GM10266 (cell line): ENCODE results near the gene SIPA1L3.

Experiments
- DNase-seq: peaks from one replicate; pipeline ENCODE4 v3.0.0; 2012; ENCODE audit errors: extremely low spot score
- TF ChIP-seq, protein P1 (sequence below): IDR thresholded peaks from 2 replicates; pipeline ENCODE4 v1.5.1; 2012; ENCODE audit warnings: mild to moderate bottlenecking, low read depth; ENCODE audit not compliant: control insufficient read depth, insufficient read depth; ENCODE audit errors: missing control alignments

Gene SIPA1L3

DNA sequence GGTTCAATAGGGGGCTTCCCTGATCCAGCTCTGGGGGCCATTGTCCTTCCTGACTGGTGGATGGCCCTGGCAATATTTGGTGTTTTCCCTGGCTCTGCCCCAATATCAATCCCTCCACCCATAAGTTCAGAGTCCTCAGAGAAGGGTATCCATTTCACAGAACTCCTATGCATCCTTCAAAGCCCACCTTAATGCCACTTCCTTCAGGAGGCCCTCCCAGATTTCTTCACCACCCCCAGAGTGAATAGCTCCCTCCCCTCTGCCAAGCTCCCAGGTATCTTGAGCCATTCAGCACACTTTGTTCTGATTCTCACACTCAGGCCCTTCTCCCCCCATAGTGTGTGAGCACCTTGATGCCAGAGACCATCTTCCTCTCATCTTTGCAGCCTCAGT is 343.4 kb downstream of the SIPA1L3 start:
- TF ChIP-seq, protein P1, sequence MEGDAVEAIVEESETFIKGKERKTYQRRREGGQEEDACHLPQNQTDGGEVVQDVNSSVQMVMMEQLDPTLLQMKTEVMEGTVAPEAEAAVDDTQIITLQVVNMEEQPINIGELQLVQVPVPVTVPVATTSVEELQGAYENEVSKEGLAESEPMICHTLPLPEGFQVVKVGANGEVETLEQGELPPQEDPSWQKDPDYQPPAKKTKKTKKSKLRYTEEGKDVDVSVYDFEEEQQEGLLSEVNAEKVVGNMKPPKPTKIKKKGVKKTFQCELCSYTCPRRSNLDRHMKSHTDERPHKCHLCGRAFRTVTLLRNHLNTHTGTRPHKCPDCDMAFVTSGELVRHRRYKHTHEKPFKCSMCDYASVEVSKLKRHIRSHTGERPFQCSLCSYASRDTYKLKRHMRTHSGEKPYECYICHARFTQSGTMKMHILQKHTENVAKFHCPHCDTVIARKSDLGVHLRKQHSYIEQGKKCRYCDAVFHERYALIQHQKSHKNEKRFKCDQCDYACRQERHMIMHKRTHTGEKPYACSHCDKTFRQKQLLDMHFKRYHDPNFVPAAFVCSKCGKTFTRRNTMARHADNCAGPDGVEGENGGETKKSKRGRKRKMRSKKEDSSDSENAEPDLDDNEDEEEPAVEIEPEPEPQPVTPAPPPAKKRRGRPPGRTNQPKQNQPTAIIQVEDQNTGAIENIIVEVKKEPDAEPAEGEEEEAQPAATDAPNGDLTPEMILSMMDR = no peak
- no peak for DNase-seq

DNA sequence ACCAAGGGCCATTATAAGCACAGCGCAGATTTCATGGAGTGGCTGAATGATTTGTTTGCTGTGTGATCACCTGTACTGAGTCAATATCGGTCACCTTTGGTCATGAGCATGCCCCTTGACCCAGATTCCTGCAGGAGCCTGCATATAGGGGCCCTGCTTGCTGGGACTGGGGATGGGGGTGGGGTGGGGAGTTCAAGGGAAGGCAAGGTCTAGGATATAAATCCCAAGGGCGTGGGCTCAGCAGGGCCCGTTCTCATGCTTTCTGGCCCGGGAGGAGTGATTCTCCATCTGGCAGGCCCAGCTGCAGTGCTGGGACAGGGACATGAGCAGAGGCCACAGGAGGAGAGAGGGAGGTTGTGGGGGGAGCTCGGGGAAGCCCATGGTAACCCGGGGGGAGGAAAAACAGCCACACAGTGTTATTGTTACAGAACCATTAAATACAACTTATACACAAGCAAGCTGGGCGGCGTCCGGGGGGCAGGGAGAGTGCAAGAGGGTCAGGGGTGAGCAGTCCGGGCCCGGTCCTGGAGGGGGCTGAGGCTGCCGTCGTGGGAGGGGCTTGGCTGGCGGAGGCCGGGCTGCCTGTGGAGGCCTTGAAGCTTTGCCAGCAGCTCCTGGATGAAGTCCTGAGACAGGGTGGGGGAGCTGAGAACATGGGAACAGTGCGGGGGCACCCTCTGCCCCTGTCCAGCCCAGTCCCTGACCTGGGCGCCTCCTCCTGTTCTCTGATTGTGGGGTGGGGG is 344.0 kb downstream of the SIPA1L3 start:
- no peak for DNase-seq
- TF ChIP-seq, protein P1 = no peak

DNA sequence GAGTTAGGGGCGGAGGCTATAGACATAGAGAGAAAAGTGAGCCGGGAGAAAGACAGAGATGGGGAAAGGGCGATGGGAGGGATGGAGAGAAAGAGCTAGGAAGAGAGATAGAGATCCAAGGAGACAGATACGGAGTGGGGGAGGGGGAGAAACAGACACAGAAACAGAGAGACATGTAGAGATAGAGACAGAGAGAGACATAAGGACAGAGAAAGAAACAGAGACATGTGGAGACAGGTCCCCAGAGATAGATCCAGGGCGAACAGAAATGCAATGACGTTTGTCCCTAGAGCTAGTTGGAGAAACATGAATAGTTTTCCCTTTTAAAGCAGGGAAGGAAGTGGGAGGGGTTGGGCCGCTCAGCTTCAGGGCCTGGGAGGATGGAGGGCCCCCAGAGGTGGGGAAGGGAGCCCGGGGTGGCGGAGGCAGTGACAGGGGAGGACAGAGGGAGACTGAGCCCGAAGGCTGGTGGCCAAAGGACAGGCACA is 344.6 kb downstream of the SIPA1L3 start:
- DNase-seq = no peak
- TF ChIP-seq, protein P1 = no peak

DNA sequence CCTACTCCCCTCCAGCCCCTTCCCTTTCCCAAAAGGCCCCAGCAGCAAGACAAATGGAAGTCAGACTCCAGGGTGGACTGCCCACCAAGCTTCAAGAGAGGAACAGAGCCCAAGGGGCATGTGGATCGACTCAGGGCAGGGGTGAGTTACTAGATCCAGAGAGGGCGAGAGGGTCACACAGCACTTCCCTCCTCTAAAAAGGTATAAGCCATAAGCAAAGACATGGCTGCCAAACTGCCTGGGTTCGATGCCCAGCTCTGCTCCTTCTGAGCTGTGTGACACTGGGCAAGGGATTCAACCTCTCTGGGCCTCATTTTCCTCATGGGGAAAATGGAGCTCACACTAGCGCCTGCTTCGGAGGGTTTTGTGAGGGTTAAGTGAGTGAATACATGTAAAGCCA is 345.4 kb downstream of the SIPA1L3 start:
- no peak for DNase-seq
- TF ChIP-seq, protein P1 = no peak

DNA sequence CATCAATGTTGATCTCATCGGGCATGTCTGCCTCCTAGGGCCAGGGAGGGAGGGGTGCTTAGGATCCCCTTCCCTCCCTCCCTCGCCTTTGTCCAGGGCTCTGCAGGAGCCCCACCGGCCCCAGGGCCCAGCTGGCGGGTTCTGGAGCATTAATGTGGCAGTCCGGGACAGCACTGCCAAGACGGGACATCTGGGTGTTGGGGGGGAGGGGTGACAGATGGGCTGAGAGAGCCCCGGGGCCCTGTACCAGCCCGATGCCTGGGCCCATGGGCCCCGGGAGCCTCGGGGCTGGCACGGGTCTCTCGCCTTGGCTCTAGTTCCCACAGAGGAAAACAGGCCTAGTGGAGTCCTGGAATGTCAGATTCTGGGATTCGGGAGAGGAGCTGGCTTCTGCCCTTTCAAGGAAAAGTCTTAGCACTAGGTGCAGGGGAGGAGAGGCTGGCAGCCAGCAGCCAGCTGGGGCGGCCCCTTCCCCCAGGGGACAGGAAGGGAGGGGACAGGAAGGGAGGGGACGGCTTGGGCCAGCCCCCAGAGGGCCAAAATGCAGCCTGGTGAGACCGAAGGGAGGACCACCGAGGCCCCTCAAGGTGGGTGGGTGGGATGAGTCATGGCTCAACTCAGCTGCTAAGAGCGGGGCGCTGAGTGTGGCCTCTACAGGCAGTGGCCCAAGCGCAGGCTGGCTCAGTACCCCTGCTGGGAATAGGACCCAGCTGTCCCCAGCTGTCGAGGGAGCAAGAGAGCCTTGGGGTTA is 346.1 kb downstream of the SIPA1L3 start:
- no peak for DNase-seq
- TF ChIP-seq, protein P1 = no peak

DNA sequence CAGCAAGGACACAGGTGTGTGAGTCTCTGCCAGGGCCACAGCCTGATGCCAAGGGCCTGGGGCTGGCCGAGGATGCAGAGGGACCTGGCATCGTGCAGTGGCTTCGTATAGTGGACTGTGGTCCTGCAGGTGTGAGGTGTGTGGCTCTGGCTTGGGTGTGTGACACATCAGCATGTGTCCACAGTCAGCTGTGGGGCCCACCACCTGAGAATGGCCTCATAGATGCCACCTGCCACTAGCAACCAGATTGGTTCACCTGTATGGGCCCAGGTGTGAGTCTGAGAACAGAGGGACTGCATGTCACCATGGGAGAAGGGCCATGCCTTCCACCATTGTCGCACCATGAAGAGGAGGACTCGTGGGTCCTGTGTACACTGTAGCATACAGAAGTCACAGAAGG is 346.8 kb downstream of the SIPA1L3 start:
- TF ChIP-seq, protein P1 = no peak
- no peak for DNase-seq
